RKO (cell line): ENCODE data around the gene NME7.
"Not testable (repeated sequence)": the region's sequence is repeated elsewhere in the genome, so short reads cannot be mapped to it uniquely, and the experiment has no call there.

Experiments used
- DNase-seq: peaks from one replicate; pipeline ENCODE4 v3.0.0-alpha.2; 2016; ENCODE audit warnings: low spot score

NME7 gene

GRCh38 chr1:169234780-169235179, 132.8 kb downstream of the NME7 start:
- no peak for DNase-seq

DNA sequence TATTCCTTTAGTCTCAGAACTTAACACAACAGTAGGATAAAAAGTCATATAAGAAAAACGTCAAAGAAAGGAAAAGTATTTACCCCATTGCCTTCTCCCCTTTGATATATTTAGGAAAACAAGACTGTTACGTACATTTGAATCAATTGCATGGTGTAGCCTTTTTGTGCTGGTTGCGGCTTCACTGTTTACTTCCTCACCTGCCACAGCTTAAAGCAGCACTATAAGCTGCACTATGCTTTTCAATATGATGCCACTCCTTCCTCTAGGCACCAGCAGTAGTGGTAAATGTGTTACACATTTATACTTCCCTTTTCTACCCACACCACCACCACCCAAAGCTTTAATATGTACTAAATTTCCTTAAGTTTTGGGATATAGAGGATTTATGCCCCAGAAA, 150.0 kb downstream of the NME7 start:
- no peak for DNase-seq

- no peak for DNase-seq
Observed at GRCh38 chr1:169214598-169214997, 153.0 kb downstream of the NME7 start.

- no peak for DNase-seq
Observed at GRCh38 chr1:169212088-169212487, 155.5 kb downstream of the NME7 start.

GRCh38 chr1:169207797-169208520, 159.6 kb downstream of the NME7 start:
- DNase-seq = no peak

- no peak for DNase-seq
Observed at GRCh38 chr1:169204157-169204556, 163.4 kb downstream of the NME7 start.

GRCh38 chr1:169202791-169203665, 164.6 kb downstream of the NME7 start:
- DNase-seq = no peak

- no peak for DNase-seq
Observed at GRCh38 chr1:169201084-169201619, 166.4 kb downstream of the NME7 start.

DNA sequence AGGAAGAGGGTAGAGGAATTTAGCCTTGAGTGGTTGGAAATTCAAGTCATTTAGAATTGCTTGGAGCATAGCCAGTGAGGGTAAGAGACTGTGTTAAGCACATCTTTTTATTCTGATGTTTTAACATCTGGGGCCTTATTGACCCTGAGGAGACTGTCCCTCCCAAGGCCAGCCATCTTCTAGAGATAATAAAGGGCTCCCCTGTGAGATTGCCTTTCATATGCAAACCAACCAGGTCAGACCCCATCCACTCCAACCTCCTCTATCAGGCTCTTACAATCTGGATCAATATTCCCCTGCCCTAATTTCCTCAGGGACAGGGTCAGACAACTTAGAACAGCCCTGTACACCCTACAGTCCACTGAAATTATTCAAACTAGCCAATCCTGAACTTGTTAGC, 167.3 kb downstream of the NME7 start:
- DNase-seq = no peak

GRCh38 chr1:169196581-169196980, 171.0 kb downstream of the NME7 start:
- no peak for DNase-seq

DNA sequence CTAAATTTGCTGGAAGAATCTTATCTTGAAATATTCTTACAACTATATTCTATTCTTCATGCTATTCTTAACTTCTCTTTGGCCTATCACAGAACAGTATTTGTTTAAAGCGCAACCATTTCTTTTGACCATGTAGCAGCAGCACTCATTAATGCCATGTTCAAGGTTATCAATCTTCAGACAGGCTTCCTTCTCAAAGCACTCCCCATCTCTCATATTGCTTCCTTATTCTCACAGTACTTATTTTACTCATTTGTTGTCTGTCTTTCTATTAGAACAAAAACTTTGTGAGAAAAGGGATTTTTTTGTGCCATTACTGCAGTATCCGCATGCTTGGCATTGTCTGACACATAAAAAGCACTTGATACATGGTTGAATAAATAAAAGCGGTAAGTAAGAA, 171.4 kb downstream of the NME7 start:
- DNase-seq = no peak

GRCh38 chr1:169193191-169193850, 174.3 kb downstream of the NME7 start:
- DNase-seq = no peak

DNA sequence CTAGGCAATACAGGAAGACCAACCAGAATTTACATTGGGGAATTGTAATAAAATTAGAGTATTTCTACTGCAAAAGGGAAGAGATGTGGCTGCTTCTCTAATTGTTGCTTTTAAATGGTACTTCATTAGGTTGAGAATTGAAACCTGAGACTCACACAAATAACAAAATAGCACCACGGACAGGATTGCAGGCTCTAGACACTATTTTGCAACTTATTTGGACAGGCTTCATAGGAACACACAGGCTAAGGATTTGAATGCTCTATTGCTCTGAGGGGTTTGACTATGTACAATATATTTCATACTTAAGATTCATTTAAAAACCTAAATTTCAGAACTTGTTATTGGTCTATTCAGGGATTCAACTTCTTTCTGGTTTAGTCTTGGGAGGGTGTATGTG, 181.5 kb downstream of the NME7 start:
- no peak for DNase-seq

DNA sequence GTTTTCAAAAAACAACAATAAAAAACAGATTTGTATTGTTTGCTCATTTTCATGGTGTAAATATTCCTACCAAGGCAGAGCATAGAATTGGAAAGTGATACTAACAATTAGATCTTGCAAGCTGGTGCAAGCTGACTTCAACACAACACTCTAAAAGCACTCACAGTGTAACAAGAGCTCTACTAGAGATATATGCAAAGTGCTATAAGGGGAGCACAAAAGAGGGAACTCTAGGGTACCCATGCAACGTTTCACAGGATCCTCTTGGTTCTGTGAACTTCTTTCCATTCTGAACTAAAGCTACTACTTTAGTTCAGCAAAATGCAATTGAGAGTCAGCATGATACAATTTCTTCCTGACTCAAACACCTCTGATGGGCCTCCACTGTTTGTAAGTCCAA, 182.8 kb downstream of the NME7 start:
- DNase-seq = no peak

DNA sequence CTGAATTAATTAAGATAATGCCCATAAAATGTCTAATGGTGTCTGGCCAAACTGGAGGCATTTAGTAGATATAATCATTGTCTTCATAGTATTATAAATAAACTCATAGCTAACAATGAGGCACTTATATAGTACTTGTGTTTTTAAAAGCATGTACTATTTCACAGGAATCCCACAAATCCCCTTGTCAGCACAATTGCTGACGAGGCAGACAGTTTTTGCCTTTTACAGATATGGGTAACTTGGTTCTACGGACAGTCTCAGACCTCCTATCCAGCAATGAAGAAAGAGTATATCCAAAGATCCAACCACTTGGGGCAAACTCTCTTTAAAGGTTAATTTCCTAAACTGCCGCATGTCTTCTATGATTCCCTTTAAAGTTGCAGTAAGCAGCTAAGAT, 187.4 kb downstream of the NME7 start:
- no peak for DNase-seq

DNA sequence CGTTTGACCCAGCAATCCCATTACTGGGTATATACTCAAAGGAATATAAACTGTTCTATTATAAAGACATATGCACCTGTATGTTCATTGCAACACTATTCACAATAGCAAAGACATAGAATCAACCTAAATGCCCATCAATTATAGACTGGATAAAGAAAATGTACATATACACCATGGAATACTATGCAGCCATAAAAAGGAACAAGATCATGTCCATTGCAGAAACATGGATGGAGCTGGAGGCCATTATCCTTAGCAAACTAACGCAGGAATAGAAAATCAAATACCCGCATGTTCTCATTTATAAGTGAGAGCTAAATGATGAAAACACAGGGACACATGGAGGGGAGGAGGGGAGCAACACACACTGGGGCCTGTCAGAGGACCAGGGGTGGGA, 188.2 kb downstream of the NME7 start:
- not testable (repeated sequence) for DNase-seq

GRCh38 chr1:169175461-169175860, 192.1 kb downstream of the NME7 start:
- DNase-seq = no peak

DNA sequence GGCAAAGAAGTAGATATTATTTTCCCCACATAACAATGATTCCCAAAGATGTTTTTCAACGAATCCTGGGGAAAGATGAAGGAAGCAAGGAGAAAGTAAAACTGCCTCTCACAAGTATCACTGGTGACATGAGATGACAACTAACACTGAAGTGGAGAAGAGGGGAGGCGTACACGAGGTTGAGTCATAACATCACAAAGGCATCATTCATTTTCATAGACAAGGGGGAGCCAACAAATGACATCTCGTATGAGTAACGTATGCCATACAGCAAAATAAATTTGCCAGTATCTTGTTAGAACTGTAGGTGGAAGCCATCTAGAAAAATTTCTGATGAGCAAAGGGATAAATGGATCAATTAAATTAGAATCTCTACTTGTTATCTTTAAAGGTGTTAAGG, 204.5 kb downstream of the NME7 start:
- peak; percentile 73 for DNase-seq

DNA sequence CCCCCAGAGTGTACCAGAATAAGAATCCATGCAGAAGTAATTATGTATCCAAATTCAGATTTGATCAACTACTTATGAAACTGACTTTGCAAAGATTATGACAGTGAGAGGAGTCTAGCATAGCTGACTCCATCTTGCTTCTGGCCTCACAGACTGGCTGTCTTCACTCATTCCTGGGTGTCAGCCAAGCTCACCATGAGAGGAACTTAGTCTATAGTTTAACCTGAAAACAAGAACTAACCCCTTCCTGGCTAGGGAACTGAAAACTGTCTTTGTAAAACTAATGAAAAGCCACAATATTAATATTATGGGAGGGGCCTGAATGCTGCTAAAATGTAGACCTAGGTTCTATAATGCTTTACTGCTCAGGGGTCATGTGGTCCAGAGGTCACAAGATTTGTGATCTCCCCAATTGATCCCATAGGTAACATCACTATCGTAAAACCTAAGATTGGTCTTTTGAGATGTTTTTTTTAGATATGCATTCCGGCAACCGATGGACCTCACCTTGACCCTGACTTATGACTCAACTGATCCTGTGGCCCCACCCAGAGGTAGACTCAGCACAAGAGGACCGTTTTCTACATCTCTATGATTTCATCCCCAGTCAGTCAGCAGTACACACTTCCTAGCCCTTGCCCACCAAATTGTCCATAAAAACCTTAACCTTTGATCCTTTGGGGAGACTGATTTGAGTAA, 206.0 kb downstream of the NME7 start:
- DNase-seq = no peak

- DNase-seq = peak; percentile 11
Observed at GRCh38 chr1:169160845-169161495, 206.6 kb downstream of the NME7 start.

DNA sequence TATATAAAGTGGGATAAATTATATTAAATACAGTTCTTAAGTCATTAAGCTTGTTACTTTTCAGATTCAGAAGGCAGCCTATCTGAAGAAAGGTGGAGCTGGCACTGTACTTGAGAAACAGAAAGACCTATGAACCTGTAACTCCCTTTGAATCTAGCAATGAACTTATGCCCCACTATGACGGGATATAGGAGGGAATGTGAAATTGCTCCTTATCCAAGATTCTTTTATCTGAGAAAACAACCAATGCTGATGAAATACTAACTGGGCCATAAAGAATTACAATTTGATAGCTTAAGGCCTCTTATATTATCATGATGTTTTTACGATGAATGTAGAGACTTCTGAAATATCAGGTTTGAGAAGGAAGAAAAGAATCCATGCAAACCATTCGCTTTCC, 211.0 kb downstream of the NME7 start:
- DNase-seq = no peak

DNA sequence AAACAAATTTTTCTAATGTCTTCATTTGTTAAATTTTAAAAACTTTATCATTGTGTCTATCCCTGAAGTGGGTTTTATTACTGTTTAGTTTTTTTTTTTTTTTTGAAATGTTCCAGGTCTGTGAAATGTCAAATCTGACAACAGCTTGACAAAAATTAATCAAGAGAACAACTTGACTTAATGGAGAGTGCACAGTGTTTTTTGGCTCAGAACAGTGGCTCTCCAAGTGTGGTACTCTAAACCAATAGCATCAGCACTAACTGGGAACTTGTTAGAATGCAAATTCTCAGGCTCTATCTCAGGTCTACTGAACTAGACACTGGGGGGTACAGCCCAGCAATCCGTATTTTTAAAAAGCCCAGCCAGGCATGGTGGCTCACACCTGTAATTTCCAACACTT, 211.9 kb downstream of the NME7 start:
- DNase-seq = no peak
